Neural cell (in vitro differentiated cells): ENCODE data around the gene GRB14. TPM values are rescaled to one million over a fixed set of nuclear protein-coding genes. Genes with fewer than 3 reads are reported as not detected.

Experiments
- H2AFZ ChIP-seq: fragments of 200-600, 300-800 bp; sonication (generic), shearing (Covaris generic); 2 replicates; pipeline ENCODE4 v1.6.0; 2014; ENCODE audit warnings: low read depth, mild to moderate bottlenecking, antibody characterized with exemption, low read length, moderate library complexity
- H3F3A ChIP-seq: fragments of 200-600 bp; shearing (Covaris generic); 2 replicates; pipeline ENCODE4 v1.6.1; 2016; ENCODE audit warnings: mild to moderate bottlenecking, moderate library complexity, mixed read lengths, antibody characterized with exemption, low read length; ENCODE audit not compliant: insufficient read depth, poor library complexity, severe bottlenecking
- H3K27ac ChIP-seq: fragments of 200-600, 300-800 bp; sonication (generic), shearing (Covaris generic); 2 replicates; pipeline ENCODE4 v1.5.1; 2014; ENCODE audit warnings: mild to moderate bottlenecking, low read length, moderate library complexity
- H3K27me3 ChIP-seq: fragments of 300-800, 200-600 bp; sonication (generic), shearing (Covaris generic); 2 replicates; pipeline ENCODE4 v1.6.0; 2014; ENCODE audit warnings: mild to moderate bottlenecking, low read depth, low read length, moderate library complexity; ENCODE audit not compliant: insufficient read depth
- H3K36me3 ChIP-seq: fragments of 300-800, 200-600 bp; sonication (generic), shearing (Covaris generic); 2 replicates; pipeline ENCODE4 v1.5.1; 2014; ENCODE audit warnings: mild to moderate bottlenecking, antibody characterized with exemption, low read length, moderate library complexity; ENCODE audit not compliant: insufficient read depth
- H3K4me2 ChIP-seq: fragments of 300-800, 200-600 bp; sonication (generic), shearing (Covaris generic); 2 replicates; pipeline ENCODE4 v1.6.0; 2014; ENCODE audit warnings: mild to moderate bottlenecking, low read length
- H3K4me3 ChIP-seq: fragments of 300-800, 200-600 bp; sonication (generic), shearing (Covaris generic); 2 replicates; pipeline ENCODE4 v1.5.1; 2014; ENCODE audit warnings: mild to moderate bottlenecking, low read length, moderate library complexity
- H3K79me2 ChIP-seq: fragments of 200-600 bp; shearing (Covaris generic); replicated peaks from 2 replicates; pipeline ENCODE4 v1.6.0; 2014; ENCODE audit warnings: mild to moderate bottlenecking, low read length, moderate library complexity; ENCODE audit not compliant: insufficient read depth
- H3K9ac ChIP-seq: fragments of 300-800, 200-600 bp; sonication (generic), shearing (Covaris generic); 2 replicates; pipeline ENCODE4 v1.6.1; 2016; ENCODE audit warnings: mild to moderate bottlenecking, low read length, mixed read lengths
- H3K9me2 ChIP-seq: fragments of 200-600 bp; shearing (Covaris generic); 2 replicates; pipeline ENCODE4 v1.6.1; 2016; ENCODE audit warnings: mild to moderate bottlenecking, low read length, mixed read lengths; ENCODE audit not compliant: insufficient read depth
- H3K9me3 ChIP-seq: fragments of 200-600, 300-800 bp; sonication (generic), shearing (Covaris generic); 2 replicates; pipeline ENCODE4 v1.6.1; 2016; ENCODE audit warnings: mild to moderate bottlenecking, mixed run types, low read length, moderate library complexity, mixed read lengths
- H4K20me1 ChIP-seq: fragments of 200-600 bp; shearing (Covaris generic); 2 replicates; pipeline ENCODE4 v1.6.1; 2016; ENCODE audit warnings: mild to moderate bottlenecking, mixed run types; ENCODE audit not compliant: insufficient read depth
- EP300 ChIP-seq: fragments of 450-650 bp; conservative IDR thresholded peaks from 2 replicates; pipeline ENCODE4 v1.6.1; 2014; ENCODE audit warnings: antibody characterized with exemption, mild to moderate bottlenecking, moderate library complexity; ENCODE audit not compliant: poor library complexity, severe bottlenecking
- EZH2 ChIP-seq: fragments of 200-600, 300-800 bp; shearing (Covaris generic), sonication (generic); IDR thresholded peaks from 2 replicates; pipeline ENCODE4 v1.6.1; 2014; ENCODE audit warnings: antibody characterized with exemption, low read length, borderline replicate concordance, mild to moderate bottlenecking; ENCODE audit not compliant: insufficient read depth, poor library complexity, severe bottlenecking
- MXI1 ChIP-seq: fragments of 450-650 bp; conservative IDR thresholded peaks from 2 replicates; pipeline ENCODE4 v1.6.1; 2014; ENCODE audit warnings: antibody characterized with exemption, mild to moderate bottlenecking; ENCODE audit not compliant: poor library complexity, severe bottlenecking
- POLR2AphosphoS5 ChIP-seq: IDR thresholded peaks from 2 replicates; pipeline ENCODE4 v1.6.1; 2012
- RAD21 ChIP-seq: fragments of 450-650 bp; conservative IDR thresholded peaks from 2 replicates; pipeline ENCODE4 v1.6.1; 2014; ENCODE audit warnings: antibody characterized with exemption, mild to moderate bottlenecking, moderate library complexity
- SMC3 ChIP-seq: fragments of 450-650 bp; conservative IDR thresholded peaks from 2 replicates; pipeline ENCODE4 v1.6.1; 2014; ENCODE audit warnings: antibody characterized with exemption, mild to moderate bottlenecking, moderate library complexity; ENCODE audit not compliant: poor library complexity
- TAF1 ChIP-seq: IDR thresholded peaks from 2 replicates; pipeline ENCODE4 v1.6.1; 2012; ENCODE audit warnings: low read depth
- polyA plus RNA-seq: library from polyadenylated mRNA; depleted of rRNA; stranded (reverse); fragments of >200 nt; gene quantifications from 2 replicates; pipeline ENCODE4 v1.2.3, GENCODE V29; 2014
- TF ChIP-seq, protein P1 (sequence below): fragments of 450-650 bp; IDR thresholded peaks from 2 replicates; pipeline ENCODE4 v1.5.1; 2014; ENCODE audit warnings: antibody characterized with exemption, mild to moderate bottlenecking, moderate library complexity; ENCODE audit not compliant: poor library complexity, severe bottlenecking
- TF ChIP-seq, protein P2 (sequence below): IDR thresholded peaks from 2 replicates; pipeline ENCODE4 v1.6.1; 2012; ENCODE audit warnings: borderline replicate concordance

Gene GRB14
- polyA plus RNA-seq, 1 donor from 2014 or later = 4.5 TPM

DNA sequence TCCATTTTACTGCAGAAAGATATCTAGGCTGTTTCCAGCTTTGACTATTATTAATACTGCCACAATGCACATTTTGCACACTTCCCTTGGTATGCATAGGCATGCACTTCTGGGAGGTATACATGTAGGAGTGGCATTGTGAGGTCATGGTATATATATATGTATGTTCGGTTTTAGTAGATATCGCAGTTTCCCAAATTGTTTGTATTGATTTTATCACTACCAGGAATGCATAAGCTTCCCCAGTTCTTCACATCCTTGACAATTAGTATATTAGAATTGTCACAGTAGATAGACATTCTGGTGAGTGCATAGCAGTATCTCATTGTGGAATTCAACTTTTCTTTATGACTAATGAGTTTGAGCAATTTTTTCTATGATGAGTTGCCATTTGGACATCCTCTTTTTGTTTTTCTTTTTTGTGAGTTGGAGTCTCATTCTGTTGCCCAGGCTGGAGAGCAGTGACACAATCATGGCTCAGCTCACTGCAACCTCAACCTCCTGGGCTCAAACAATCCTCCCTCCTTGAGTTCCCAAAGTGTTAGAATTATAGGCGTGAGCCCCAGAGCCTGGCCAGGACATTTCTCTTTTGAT lies 4.2 kb upstream of the GRB14 start:
- H3K9me3 ChIP-seq = no peaks in the 10 kb centered on the region
- no peak overlapping the region for H3K4me3 ChIP-seq
- H3K79me2 ChIP-seq = no peaks in the 10 kb centered on the region
- H3K9me2 ChIP-seq = no peaks in the 10 kb centered on the region
- H3K27me3 ChIP-seq = peaks cover 8% of the 10 kb centered on the region
- no peak overlapping the region for H3K27ac ChIP-seq
- no peaks in the 10 kb centered on the region for H3K36me3 ChIP-seq
- no peak overlapping the region for H3K9ac ChIP-seq
- no peak overlapping the region for H2AFZ ChIP-seq
- H3K4me2 ChIP-seq = no peak overlapping the region
- no peak for TF ChIP-seq TAF1
- no peak for TF ChIP-seq SMC3
- TF ChIP-seq POLR2AphosphoS5 = no peak
- TF ChIP-seq EP300 = no peak
- TF ChIP-seq, protein P1, sequence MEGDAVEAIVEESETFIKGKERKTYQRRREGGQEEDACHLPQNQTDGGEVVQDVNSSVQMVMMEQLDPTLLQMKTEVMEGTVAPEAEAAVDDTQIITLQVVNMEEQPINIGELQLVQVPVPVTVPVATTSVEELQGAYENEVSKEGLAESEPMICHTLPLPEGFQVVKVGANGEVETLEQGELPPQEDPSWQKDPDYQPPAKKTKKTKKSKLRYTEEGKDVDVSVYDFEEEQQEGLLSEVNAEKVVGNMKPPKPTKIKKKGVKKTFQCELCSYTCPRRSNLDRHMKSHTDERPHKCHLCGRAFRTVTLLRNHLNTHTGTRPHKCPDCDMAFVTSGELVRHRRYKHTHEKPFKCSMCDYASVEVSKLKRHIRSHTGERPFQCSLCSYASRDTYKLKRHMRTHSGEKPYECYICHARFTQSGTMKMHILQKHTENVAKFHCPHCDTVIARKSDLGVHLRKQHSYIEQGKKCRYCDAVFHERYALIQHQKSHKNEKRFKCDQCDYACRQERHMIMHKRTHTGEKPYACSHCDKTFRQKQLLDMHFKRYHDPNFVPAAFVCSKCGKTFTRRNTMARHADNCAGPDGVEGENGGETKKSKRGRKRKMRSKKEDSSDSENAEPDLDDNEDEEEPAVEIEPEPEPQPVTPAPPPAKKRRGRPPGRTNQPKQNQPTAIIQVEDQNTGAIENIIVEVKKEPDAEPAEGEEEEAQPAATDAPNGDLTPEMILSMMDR = no peak
- no peak for TF ChIP-seq RAD21
- TF ChIP-seq EZH2 = no peak
- no peak for TF ChIP-seq MXI1
- TF ChIP-seq, protein P2, sequence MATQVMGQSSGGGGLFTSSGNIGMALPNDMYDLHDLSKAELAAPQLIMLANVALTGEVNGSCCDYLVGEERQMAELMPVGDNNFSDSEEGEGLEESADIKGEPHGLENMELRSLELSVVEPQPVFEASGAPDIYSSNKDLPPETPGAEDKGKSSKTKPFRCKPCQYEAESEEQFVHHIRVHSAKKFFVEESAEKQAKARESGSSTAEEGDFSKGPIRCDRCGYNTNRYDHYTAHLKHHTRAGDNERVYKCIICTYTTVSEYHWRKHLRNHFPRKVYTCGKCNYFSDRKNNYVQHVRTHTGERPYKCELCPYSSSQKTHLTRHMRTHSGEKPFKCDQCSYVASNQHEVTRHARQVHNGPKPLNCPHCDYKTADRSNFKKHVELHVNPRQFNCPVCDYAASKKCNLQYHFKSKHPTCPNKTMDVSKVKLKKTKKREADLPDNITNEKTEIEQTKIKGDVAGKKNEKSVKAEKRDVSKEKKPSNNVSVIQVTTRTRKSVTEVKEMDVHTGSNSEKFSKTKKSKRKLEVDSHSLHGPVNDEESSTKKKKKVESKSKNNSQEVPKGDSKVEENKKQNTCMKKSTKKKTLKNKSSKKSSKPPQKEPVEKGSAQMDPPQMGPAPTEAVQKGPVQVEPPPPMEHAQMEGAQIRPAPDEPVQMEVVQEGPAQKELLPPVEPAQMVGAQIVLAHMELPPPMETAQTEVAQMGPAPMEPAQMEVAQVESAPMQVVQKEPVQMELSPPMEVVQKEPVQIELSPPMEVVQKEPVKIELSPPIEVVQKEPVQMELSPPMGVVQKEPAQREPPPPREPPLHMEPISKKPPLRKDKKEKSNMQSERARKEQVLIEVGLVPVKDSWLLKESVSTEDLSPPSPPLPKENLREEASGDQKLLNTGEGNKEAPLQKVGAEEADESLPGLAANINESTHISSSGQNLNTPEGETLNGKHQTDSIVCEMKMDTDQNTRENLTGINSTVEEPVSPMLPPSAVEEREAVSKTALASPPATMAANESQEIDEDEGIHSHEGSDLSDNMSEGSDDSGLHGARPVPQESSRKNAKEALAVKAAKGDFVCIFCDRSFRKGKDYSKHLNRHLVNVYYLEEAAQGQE = no peak
- H4K20me1 ChIP-seq = no peaks in the 10 kb centered on the region
- H3F3A ChIP-seq = no peaks in the 10 kb centered on the region

DNA sequence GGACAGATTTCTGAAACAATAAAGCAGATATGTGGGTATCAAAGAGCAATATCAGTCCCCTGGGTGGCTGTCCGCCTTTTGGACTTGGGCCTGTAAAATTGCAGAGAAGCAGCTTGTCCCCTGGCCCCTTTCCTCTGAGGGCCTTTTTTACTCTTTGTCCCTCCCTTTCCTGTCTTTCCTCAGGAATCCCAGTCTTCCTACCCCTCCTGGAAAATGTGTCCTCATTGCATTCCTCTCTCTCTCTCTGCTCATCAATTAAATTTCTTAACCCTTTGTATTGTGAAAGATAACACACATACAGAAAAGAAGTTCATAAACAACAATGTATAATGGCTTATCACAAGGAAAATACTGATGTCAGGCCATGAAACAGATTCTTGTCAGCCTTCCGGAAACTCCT lies 3.0 kb upstream of the GRB14 start:
- Histone ChIP-seq H3K4me3 (no peak overlapping the region), H3K4me2 (no peak overlapping the region), H4K20me1 (no peaks in the 10 kb centered on the region), H3K9me3 (no peaks in the 10 kb centered on the region), H3K9me2 (no peaks in the 10 kb centered on the region), H3K9ac (no peak overlapping the region), H2AFZ (no peak overlapping the region), H3K27me3 (peaks cover 8% of the 10 kb centered on the region), H3F3A (no peaks in the 10 kb centered on the region), H3K79me2 (no peaks in the 10 kb centered on the region), H3K27ac (no peak overlapping the region), H3K36me3 (no peaks in the 10 kb centered on the region)
- no peak for TF ChIP-seq POLR2AphosphoS5
